A673 (cell line): ENCODE data around the gene MTHFD1L.

ENCODE experiments used
- CTCF ChIP-seq: fragments of 300-800, 200-600 bp; sonication (generic); conservative IDR thresholded peaks from 2 replicates; pipeline ENCODE4 v1.5.1; 2017; ENCODE audit warnings: low read depth, mild to moderate bottlenecking, antibody characterized with exemption, low read length, moderate library complexity, mixed read lengths
- EZH2 ChIP-seq: fragments of 200-600 bp; sonication (generic); IDR thresholded peaks from 2 replicates; pipeline ENCODE4 v1.6.1; 2017; ENCODE audit warnings: borderline replicate concordance, low read depth, mild to moderate bottlenecking, mixed read lengths, antibody characterized with exemption, low read length; ENCODE audit not compliant: poor library complexity, severe bottlenecking

GRCh38 chr6:151059612-151060095, 194.2 kb downstream of the MTHFD1L start:
- TF ChIP-seq CTCF, result no peak
- TF ChIP-seq EZH2, result no peak
